GM21526 (cell line): ENCODE data around the gene IQGAP2.
"Not testable (repeated sequence)": the region's sequence is repeated elsewhere in the genome, so short reads cannot be mapped to it uniquely, and the experiment has no call there.

ENCODE experiments used
- ATAC-seq: cut with Tn5 transposase; IDR thresholded peaks from one replicate; pipeline ENCODE4 v1.9.1; 2021; ENCODE audit warnings: moderate library complexity; ENCODE audit not compliant: unreplicated experiment, low FRiP score

IQGAP2 gene

DNA sequence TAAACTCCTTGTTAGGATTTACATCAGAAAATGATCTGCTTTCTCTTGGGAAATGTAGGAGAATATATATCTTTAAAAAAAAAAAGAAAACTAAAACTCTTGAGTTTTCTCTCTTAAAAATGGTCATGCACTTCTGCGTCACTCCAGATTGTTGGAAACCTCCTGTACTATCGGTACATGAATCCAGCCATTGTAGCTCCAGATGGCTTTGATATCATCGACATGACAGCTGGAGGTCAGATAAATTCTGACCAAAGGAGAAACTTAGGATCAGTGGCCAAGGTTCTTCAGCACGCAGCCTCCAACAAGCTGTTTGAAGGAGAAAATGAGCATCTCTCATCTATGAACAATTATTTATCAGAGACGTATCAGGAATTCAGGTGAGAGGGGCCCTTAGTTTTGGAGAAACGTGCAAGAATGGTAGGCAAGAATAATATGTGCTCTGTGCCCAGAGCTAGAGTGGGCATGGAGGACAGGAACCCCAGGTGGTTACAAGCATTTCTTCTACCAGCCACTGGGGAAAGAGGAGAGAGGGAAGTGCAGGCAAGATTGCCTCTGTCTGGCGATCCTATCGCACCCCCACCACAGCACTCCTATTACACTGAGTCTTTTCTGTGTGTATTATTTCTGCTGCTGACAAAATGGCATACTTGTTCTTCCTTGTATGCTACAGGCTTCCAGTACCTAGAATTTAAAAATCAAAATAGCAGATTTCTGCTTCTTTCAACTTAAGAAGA lies 271.4 kb downstream of the IQGAP2 start:
- no peak for ATAC-seq

DNA sequence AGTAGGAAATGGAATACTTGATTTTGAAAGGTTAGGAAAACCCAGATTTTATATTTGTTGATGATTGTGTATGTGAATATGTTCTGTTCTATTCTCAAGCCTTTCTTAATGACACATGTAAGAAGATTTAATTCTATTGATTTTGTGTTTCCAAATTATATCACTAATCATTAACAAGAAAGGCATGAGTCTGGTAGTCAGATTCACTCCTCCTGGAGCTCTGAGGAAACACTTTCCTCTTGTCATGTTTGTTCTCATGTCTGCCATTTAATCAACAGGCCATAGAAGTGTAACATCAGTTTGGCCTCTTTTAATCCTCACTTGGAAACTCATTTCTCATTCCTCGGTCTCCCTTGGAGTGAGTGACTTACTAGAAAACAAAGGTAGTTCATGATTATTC lies 272.3 kb downstream of the IQGAP2 start:
- no peak for ATAC-seq

DNA sequence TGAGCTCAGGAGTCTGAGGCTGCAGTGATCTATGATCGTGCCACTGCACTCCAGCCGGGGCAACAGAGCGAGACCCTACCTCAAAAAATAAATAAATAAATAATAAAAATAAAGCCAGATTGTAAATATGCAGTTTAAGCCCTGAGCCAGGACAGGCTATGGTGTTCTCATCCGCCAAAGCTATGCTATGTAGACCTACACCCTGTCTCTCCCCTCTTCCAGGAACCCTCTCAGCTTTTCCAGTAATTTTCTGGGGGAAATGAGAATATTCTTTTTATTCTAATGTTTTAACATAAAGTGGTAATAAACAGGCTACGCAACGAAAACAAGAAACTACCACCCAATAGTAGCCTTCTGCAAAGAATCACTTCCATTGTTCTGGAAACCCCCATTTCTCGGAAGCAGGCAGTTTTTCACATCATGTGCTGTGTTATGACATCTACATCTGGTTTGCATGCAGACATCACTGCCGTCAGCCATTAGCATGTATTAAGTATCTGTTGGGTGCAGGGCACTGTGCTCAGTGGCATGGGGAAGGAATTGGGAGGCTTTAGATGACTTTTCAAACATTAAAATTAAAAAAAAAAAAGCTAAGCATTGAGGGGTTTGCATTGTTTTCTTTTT lies 274.9 kb downstream of the IQGAP2 start:
- ATAC-seq: no peak

DNA sequence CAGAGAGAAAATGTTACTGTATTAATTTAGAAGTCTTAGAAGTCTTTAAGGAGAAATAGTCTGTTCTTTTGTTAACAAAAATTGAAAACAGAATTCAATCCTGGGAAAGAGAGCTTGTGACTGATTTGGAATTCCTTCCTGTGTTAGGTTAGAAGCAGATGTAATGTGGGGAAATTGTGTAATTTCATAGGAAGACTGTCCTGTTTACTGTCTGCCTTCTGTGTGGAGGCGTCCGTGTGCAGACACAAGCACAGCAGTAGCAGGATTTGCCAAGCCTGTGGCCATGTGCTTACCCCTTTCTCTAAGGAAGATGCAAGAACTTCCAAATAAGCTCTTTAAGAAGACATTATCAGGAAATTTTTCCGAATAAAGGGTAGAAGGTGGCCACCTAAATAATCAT lies 276.1 kb downstream of the IQGAP2 start:
- no peak for ATAC-seq

DNA sequence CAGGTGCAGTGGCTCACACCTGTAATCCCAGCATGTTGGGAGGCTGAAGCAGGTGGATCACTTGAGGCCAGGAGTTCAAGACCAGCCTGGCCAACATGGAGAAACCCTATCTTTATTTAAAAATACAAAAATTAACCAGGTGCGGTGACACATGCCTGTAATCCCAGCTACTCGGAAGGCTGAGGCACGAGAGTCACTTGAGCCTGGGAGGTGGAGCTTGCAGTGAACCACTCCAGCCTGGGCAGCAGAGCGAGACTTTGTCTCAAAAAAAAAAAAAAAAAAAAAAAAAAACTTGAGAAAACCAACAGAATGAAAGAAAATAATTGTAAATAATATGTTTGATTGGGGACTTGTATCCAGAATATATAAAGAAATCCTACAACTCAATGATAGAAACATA lies 277.7 kb downstream of the IQGAP2 start:
- ATAC-seq: not testable (repeated sequence)

DNA sequence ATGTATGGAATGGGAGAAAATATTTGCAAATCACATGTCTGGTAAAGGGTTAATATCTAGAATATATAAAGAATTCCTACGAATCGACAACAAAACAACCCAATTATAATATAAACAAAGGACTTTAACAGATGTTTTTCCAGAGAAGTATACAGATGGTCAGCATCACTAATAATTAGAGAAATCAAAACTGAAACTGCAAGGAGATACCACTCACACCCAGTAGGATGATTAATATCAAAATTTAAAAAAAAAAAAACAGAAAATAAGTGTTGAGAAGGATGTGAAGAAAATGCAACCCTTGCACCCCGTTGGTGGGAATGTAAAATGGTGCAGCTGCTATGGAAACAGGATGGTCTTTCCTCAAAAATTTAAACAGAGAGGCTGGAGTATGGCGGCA lies 278.2 kb downstream of the IQGAP2 start:
- no peak for ATAC-seq

DNA sequence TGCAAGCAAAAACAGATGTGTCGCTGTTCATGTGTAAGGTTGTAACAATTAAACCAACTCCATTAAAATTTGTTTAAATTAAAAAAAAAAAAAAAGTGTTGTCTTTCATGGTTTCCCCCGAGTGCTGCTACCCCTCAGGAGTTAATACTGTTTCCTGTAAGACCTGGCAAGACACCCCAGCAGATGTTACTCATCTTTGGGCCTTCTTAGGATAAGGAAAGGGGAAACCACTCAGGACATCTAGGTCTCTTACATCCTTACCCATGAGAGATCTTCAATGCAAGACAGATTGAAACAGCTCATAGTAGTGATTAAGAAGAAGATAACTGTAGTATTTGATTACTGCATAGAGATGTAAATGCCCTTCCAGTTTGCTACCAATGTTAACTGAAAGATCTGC lies 279.3 kb downstream of the IQGAP2 start:
- no peak for ATAC-seq

DNA sequence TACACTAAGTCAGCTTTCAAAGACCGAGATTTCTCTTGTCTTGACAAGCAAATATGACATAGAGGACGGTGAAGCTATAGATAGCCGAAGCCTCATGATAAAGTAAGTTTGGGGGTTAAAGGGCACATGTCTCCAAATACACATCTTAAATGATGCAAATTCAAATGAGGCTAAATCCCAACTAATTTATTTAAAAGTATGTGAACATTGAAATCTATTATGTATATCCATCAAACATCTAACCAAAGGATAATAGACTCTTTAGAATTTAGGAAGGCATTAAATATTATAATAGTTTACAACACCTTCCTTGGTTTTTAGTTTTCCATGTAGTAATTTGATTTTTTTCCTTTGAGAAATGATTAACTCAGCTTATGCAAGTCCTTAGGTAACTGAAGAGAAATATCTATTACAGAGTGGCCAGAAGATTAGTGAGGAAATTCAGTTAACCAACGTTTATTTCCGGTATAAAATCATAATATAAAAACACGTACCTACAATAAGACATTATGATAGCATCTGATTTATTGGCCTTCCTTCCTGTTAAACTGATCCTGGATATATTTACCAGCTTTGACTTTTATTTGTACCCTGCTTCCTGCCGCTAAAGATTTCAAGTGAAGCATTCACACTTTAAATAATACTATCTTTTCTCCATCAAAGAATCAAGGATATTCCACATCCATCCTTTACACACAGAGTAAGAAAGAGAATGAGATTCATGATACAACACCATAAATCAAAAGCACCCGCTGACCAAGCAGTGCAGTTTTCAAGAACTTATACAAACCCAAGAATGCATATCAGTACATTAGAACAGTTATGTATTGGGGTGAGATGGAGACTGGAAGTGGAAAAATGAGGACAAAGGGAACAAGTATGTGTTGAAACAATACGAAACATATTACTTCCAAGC lies 281.0 kb downstream of the IQGAP2 start:
- no peak for ATAC-seq

DNA sequence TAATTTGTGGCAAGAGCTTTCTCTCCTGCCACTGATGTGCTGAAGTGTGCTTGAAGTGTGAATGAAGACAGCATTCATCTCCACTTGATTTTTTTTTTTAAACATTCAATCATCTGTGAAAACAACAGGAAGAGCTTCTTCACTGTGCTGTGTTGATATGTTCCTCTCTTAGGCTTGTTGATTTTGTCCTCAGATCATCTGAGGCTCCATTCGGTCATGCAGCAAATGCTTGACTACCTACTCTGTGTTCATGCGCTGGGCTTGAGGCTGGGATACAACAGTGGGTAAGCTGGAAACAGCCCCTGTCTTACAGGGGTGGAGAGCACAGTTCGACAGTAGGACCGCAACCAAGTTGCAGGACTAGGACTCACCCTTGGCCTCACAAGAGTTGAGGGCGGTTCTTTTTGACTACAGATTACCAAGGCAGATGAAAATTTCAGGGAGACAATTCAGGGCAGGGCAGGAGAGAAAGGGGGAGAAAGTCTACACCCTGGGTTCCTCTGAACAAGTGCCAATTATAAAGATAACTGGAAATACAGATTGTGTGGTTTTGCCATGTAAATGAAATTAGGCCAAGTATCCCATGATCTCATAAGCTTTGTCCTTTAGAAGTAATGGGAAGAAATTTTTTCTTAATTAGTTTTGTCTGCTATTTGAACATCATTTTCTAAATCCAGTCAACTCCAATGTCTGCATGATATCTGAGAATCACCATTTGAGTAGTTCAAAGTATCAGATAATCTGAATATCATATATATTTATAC lies 281.9 kb downstream of the IQGAP2 start:
- ATAC-seq: no peak

DNA sequence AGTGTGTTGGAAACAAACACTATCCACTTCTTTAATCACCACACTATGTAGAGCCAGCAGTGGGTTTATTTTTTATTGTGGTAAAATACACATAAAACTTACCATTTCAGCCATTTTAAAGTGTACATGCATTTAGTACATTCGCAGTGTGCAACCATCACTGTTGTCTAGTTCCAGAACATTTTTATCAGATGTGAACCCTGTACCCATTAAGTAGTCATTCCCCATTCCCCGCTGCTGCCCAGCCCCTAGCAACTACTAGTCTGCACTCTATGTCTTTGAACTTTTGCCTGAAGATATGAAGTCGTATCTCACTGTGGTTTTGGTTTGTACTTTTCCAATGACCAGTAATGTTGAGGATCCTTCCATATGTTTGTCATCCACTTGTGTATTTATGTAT lies 282.6 kb downstream of the IQGAP2 start:
- no peak for ATAC-seq

DNA sequence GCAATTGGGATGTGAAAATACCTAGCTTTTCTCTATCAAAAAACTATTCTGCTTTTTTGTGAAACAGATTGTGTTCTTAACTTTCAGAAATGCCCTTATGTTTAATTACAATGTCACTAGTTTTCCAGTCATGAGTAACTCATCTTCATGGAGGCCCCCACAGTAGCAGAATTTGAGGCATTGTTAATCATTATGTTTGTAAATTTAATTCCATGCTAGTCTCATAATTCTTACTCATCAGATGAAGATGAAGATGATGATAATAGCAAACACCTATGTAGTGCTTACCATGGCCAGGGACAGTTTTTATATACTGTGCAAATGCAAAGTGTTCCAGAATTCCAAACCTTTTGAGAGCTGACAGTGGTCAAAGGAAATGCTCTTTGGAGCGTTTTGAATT lies 285.1 kb downstream of the IQGAP2 start:
- ATAC-seq: no peak

DNA sequence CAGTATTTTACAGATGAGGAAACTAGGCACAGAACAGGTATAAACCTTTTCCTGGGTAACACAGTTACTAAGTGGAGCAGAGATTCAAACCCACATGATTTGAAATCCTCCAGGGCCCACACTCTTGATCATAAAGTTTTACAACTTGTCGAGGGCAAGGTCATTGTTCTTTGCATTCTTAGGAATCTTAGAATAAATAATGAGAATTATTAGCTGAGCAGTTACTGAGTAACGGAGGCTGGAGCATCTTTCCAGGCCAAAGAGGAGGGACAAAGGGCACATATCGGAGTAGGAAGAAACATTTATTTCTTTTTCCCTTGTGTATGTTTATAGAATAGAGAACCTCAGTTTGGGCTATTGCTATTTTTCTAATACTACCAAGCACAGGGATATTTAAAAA lies 285.8 kb downstream of the IQGAP2 start:
- ATAC-seq: no peak

DNA sequence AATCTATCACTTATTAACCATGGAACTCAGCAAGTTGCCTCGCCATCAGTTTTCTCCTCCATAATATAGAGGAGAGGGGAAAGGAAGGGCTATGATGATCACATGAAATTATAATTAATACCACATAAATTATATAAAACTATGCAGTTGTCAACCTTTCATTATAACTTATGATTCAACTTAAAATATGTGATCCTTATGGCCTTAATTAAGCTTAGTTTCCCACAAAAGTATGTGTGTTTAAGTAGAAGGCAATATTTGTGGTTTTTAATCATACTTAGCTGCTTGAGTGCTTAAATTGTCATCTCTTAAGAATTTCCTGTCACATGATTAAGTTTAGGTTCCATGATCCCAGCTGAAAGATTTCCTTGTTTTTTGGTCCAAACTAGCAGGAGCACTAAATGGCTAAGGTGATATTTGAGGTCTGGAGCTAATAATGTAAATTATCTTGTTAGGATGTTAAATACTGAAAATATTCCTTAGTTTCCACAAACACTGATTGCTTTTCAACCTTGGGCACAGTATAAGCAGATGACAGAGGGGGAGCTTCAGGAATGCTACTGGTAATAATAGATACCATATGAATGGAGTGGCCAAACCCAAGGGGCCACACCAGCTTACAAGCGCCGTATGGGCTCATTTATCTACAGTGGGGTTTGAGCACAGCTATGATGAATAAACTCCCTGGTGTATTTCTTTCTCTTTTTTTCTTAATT lies 286.4 kb downstream of the IQGAP2 start:
- no peak for ATAC-seq

DNA sequence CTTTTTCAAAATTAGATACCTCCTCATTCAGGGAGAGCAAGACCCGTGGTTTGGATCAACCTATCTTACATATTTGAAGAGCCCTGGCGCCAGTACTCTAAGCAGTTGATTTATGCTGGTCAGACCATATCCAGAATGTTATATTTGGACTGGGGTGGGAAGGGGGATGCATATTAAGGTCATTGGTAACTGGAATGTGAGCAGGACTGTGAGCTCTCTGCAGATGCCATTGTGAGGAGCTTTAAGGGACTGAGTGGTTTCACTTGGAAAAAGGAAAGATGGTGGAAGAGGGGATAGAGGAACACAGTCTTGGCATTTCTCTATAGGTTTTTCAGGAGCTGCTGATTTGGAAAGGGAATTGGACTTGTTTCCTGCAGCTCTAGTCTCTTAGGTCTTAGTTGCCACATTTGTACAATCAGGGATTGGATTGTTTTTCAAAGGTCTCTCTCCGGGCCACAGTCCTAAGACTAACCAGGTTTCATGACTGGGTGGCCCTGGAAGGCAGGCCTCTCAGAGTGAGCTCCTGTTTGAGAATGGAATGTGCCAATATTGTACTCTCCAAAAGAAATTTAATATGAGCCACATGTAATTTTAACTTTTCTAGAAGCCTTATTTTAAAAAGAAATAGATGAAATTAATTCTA lies 287.1 kb downstream of the IQGAP2 start:
- ATAC-seq: no peak

DNA sequence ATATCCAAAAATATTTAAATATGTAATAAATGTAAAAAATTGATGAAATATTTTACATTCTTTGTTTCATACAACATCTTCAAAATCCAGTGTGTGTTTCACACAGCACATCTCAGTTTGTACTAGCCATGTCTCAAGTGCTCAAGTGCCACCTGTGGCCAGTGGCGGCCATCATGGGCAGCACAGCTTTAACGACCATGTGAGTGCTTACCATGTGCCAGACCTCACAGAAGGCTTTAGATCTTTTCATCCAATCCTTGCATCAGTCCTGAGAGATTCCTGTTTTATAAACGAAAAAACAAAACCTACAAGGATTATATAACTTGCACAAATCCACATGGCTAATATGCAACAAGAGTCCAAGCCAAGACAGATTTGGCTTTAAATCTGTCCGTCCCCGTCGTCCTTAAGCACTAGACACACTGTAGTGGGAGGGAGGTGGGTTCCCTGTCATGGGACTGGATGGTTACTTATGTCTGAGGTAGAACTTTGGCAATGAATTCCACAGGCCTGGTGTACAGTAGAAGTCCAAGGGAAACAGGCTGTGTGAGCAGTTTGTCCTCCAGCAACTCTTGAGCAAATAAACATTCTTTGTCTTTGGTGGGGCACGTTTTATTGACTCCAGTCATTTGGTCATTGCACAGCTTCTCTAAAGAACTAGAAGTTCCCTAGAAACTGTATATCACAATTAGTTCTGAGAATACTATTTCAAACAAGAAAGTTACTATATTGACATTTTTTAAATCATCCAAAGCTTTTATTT lies 287.8 kb downstream of the IQGAP2 start:
- no peak for ATAC-seq

DNA sequence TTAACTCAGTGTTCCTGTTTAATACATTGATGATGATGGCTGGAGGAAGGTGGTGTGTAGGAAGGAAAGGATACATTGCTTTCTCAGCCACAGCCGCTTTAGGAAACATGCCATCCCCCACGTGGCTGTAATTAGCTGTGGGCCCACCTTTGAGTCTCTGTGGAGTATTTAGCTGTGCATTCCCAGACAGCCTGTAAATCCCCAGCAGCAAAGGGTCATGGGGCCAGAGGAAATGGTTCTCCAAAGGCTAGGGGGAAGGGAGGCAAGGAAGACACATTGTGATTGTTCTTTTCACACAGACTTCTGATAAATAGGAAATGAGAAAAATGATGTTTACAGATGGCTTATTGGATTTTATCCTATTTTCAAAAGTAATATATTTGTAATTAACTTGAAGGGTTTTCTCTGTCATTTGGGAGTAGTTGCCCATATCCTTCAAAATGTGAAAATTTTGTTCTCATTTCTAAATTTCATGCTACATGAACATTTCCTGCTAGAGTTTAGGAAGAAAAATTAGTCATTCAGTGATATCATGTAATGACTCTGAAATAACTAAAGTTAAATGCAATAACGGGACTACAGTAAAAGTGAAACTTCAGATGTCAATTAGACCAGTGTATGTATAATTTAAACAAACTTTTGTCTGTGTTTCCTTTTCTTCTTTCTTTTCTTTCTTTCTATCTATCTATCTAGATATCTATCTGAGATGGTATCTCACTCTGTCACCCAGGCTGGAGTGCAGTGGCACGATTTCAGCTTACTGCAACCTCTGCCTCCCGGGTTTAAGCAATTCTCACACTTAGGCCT lies 288.6 kb downstream of the IQGAP2 start:
- ATAC-seq: no peak

DNA sequence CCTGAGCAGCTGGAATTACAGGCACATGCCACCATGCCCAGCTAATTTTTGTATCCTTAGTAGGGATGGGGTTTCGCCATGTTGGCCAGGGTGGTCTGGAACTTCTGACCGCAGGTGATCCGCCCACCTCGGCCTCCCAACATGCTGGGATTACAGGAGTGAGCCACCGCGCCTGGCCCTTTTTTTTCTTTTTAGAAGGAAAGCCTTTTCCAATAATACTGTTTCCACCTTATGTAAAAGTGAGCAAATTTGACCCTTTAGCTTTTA lies 289.1 kb downstream of the IQGAP2 start:
- ATAC-seq: no peak

DNA sequence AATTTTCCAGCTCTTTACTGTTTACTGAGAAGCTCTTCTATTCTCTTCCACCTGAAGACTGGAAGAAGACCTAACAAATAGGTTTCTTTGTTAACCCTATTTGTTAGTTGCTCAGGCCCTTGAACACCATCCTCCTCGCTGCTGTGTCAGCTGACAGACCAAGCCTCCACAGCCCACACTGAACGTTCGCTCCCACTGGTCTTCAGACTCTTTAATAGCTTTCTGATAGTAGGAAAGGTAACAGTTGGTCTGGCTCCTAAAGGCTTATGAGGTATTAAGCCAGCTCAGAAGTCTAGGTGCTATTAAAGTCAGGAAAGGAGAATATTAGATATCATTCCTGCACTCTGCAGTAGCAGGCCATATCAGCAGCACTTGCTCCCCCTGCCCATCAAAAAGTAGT lies 289.6 kb downstream of the IQGAP2 start:
- no peak for ATAC-seq
